Stimulated activated CD4-positive, alpha-beta T cell treated with anti-CD3 and anti-CD28 coated beads, Interleukin-1b, Interleukin-23, amount 100 ng/mL, for 4 hours (primary cell): ENCODE data around the gene IL27RA.

Source experiments
- DNase-seq, 2 donors: peaks; one replicate each; pipeline ENCODE4 v3.0.0-alpha.2; 2020; ENCODE audit warnings: low read depth in 2 of 2

The IL27RA gene

GRCh38 chr19:14031719-14032480 lies at the start of gene IL27RA:
IL27RA (plus strand) TSS chr19:14031762; CDS start chr19:14031873, 111 bp downstream.
- DNase-seq, result peak; percentile 78 to 82

- no peak for DNase-seq
These were observed 49.5 kb upstream of the IL27RA start for GRCh38 chr19:13981988-13982501.

- no peak for DNase-seq
These were observed 48.8 kb upstream of the IL27RA start for GRCh38 chr19:13982773-13983172.

- DNase-seq, result no peak
These were observed 48.2 kb upstream of the IL27RA start for GRCh38 chr19:13983213-13983889.

- no peak for DNase-seq
These were observed 47.4 kb upstream of the IL27RA start for GRCh38 chr19:13984186-13984585.

- DNase-seq, result no peak
These were observed 46.5 kb upstream of the IL27RA start for GRCh38 chr19:13984875-13985741.

- DNase-seq, result no peak
These were observed 45.7 kb upstream of the IL27RA start for GRCh38 chr19:13985771-13986347.

GRCh38 chr19:13986348-13986904 lies 45.1 kb upstream of the IL27RA start:
- peak; percentile 98 for DNase-seq

GRCh38 chr19:13987101-13987890 lies 44.3 kb upstream of the IL27RA start:
- no peak for DNase-seq

GRCh38 chr19:13989487-13989886 lies 42.1 kb upstream of the IL27RA start:
- no peak for DNase-seq

- no peak for DNase-seq
These were observed 41.5 kb upstream of the IL27RA start for GRCh38 chr19:13990085-13990484.

- DNase-seq, result no peak
These were observed 39.5 kb upstream of the IL27RA start for GRCh38 chr19:13992025-13992424.

GRCh38 chr19:13993590-13994300 lies 37.8 kb upstream of the IL27RA start:
- no peak for DNase-seq

GRCh38 chr19:13995017-13995728 lies 36.4 kb upstream of the IL27RA start:
- DNase-seq, result no peak

- no peak for DNase-seq
These were observed 35.4 kb upstream of the IL27RA start for GRCh38 chr19:13995878-13996765.

- DNase-seq, result no peak
These were observed 34.5 kb upstream of the IL27RA start for GRCh38 chr19:13996928-13997630.

GRCh38 chr19:13997631-13997962 lies 34.0 kb upstream of the IL27RA start:
- no peak for DNase-seq

GRCh38 chr19:13998426-13998825 lies 33.1 kb upstream of the IL27RA start:
- no peak for DNase-seq
